22Rv1 (cell line): ENCODE data around the gene ABCB6.

ENCODE experiments used
- CTCF ChIP-seq: fragments of 450-650 bp; IDR thresholded peaks from 2 replicates; pipeline ENCODE4 v1.5.1; 2017; ENCODE audit warnings: mild to moderate bottlenecking
- ZFX ChIP-seq: fragments of 450-650 bp; IDR thresholded peaks from 2 replicates; pipeline ENCODE4 v1.6.1; 2017; ENCODE audit warnings: antibody characterized with exemption, borderline replicate concordance

- TF ChIP-seq CTCF (peak; percentile 86), ZFX (no peak)
Observed at GRCh38 chr2:219171231-219171651, 47.5 kb downstream of the ABCB6 start.
